HL-60 (cell line): ENCODE data around the gene DHRSX.

Source experiments
- DNase-seq, 2 experiments: peaks; one replicate each; pipeline ENCODE4 v3.0.0-alpha.2; 2010 to 2020; ENCODE audit warnings: low read depth in 1 of 2, low spot score in 1 of 2
- H3K27ac ChIP-seq: fragments of 250-450 bp; sonication (Bioruptor Pico); replicated peaks from 2 replicates; pipeline ENCODE4 v1.5.1; 2020; ENCODE audit warnings: mild to moderate bottlenecking, moderate library complexity
- H3K27me3 ChIP-seq: fragments of 250-450 bp; sonication (Bioruptor Pico); 2 replicates; pipeline ENCODE4 v1.5.1; 2021; ENCODE audit warnings: mild to moderate bottlenecking, moderate library complexity; ENCODE audit not compliant: insufficient read depth, poor library complexity, severe bottlenecking
- H3K4me3 ChIP-seq: replicated peaks from 2 replicates; pipeline ENCODE4 v1.5.1; 2011; ENCODE audit warnings: mild to moderate bottlenecking, control low read depth, low read length; ENCODE audit not compliant: insufficient read depth
- CTCF ChIP-seq: IDR thresholded peaks from one replicate; pipeline ENCODE4 v1.5.1; 2011; ENCODE audit warnings: low read length, control low read depth, inconsistent platforms; ENCODE audit not compliant: insufficient read depth
- GABPA ChIP-seq: IDR thresholded peaks from 2 replicates; pipeline ENCODE4 v1.6.1; 2012; ENCODE audit warnings: low read depth
- POLR2AphosphoS5 ChIP-seq: IDR thresholded peaks from 2 replicates; pipeline ENCODE4 v1.6.1; 2012; ENCODE audit warnings: low read depth
- REST ChIP-seq: IDR thresholded peaks from 2 replicates; pipeline ENCODE4 v1.6.1; 2012; ENCODE audit warnings: low read depth; ENCODE audit not compliant: insufficient replicate concordance
- SPI1 ChIP-seq: IDR thresholded peaks from 2 replicates; pipeline ENCODE4 v1.6.1; 2012; ENCODE audit warnings: low read depth, mild to moderate bottlenecking, borderline replicate concordance

Gene DHRSX

GRCh38 chrX:2516623-2517022 is 15.8 kb upstream of the DHRSX start:
- DNase-seq, result no peak
- TF ChIP-seq CTCF (no peak), GABPA (no peak), POLR2AphosphoS5 (no peak)
- no peaks in the 10 kb centered on the region for H3K27me3 ChIP-seq
- H3K27ac ChIP-seq, result no peak overlapping the region
- no peak overlapping the region for H3K4me3 ChIP-seq

- H3K27me3 ChIP-seq, result no peaks in the 10 kb centered on the region
- no peak overlapping the region for H3K4me3 ChIP-seq
- no peak for TF ChIP-seq SPI1
- TF ChIP-seq GABPA, result no peak
- no peak for TF ChIP-seq CTCF
- no peak for TF ChIP-seq REST
- TF ChIP-seq POLR2AphosphoS5, result no peak
- no peak for DNase-seq
- H3K27ac ChIP-seq, result no peak overlapping the region
Measured at GRCh38 chrX:2514131-2514530, 13.4 kb upstream of the DHRSX start.

- Histone ChIP-seq H3K27ac (no peak overlapping the region), H3K27me3 (no peaks in the 10 kb centered on the region), H3K4me3 (no peak overlapping the region)
- DNase-seq, result no peak
- no peak for TF ChIP-seq SPI1
- no peak for TF ChIP-seq CTCF
- no peak for TF ChIP-seq REST
- no peak for TF ChIP-seq GABPA
- no peak for TF ChIP-seq POLR2AphosphoS5
Measured at GRCh38 chrX:2513121-2513664, 12.4 kb upstream of the DHRSX start.

- Histone ChIP-seq H3K4me3 (no peak overlapping the region), H3K27me3 (no peaks in the 10 kb centered on the region), H3K27ac (no peak overlapping the region)
- no peak for DNase-seq
- TF ChIP-seq GABPA (no peak), POLR2AphosphoS5 (no peak), CTCF (no peak), SPI1 (no peak), REST (no peak)
Measured at GRCh38 chrX:2512501-2512900, 11.7 kb upstream of the DHRSX start.
